Stomach (tissue), 4 donors: ENCODE data around the gene GALNT8.

Experiments
- EP300 ChIP-seq: sonication (generic); formaldehyde crosslinking; IDR thresholded peaks from one replicate; pipeline ENCODE4 v1.6.1; 2017; ENCODE audit warnings: antibody characterized with exemption
- POLR2A ChIP-seq, 4 donors: fragments of 450-650 bp; IDR thresholded peaks; one replicate each; pipeline ENCODE4 v1.6.1; 2016; ENCODE audit warnings: antibody characterized with exemption in 4 of 4, control low read depth in 2 of 4, mild to moderate bottlenecking in 1 of 4, moderate library complexity in 1 of 4
- POLR2AphosphoS5 ChIP-seq, 3 donors: sonication (generic); formaldehyde crosslinking; IDR thresholded peaks; one replicate each; pipeline ENCODE4 v1.6.1; 2016; ENCODE audit warnings: antibody characterized with exemption in 3 of 3
- TF ChIP-seq, protein P1 (sequence below), 7 experiments: fragments of 450-650 bp in 4 of 7; fragments of 200-600 bp in 3 of 7; sonication (generic) in 3 of 7; IDR thresholded peaks; one replicate each; pipeline ENCODE4 v1.5.1; 2016 to 2019; ENCODE audit warnings: antibody characterized with exemption in 7 of 7, control low read depth in 2 of 7, mild to moderate bottlenecking in 1 of 7

- TF ChIP-seq, protein P1, sequence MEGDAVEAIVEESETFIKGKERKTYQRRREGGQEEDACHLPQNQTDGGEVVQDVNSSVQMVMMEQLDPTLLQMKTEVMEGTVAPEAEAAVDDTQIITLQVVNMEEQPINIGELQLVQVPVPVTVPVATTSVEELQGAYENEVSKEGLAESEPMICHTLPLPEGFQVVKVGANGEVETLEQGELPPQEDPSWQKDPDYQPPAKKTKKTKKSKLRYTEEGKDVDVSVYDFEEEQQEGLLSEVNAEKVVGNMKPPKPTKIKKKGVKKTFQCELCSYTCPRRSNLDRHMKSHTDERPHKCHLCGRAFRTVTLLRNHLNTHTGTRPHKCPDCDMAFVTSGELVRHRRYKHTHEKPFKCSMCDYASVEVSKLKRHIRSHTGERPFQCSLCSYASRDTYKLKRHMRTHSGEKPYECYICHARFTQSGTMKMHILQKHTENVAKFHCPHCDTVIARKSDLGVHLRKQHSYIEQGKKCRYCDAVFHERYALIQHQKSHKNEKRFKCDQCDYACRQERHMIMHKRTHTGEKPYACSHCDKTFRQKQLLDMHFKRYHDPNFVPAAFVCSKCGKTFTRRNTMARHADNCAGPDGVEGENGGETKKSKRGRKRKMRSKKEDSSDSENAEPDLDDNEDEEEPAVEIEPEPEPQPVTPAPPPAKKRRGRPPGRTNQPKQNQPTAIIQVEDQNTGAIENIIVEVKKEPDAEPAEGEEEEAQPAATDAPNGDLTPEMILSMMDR (IDR thresholded peaks at IDR 0.05): no peak
- TF ChIP-seq POLR2A (IDR thresholded peaks at IDR 0.05): no peak
- TF ChIP-seq POLR2AphosphoS5 (IDR thresholded peaks at IDR 0.05): no peak
- TF ChIP-seq EP300: no peak
Observed at GRCh38 chr12:4814485-4814884, 94.3 kb downstream of the GALNT8 start.
